Large intestine (tissue), 3 donors: Measurements from ENCODE around the gene CAPN8. TPM values are rescaled to one million over a fixed set of nuclear protein-coding genes. Genes with fewer than 3 reads are reported as not detected.

ENCODE experiments used
- DNase-seq, 2 donors: peaks; one replicate each; pipeline versions ENCODE4 v3.0.0 to v3.0.0-alpha.2; 2013
- H3K27ac ChIP-seq: one replicate; pipeline ENCODE4 v1.5.1; 2013; ENCODE audit warnings: low read length
- H3K27me3 ChIP-seq: 2 replicates; pipeline ENCODE4 v1.6.1; 2013; ENCODE audit warnings: low read length; ENCODE audit not compliant: control insufficient read depth, insufficient read depth
- H3K36me3 ChIP-seq: 2 replicates; pipeline ENCODE4 v1.6.1; 2013; ENCODE audit warnings: low read length; ENCODE audit not compliant: control insufficient read depth, insufficient read depth
- H3K4me1 ChIP-seq: one replicate; pipeline ENCODE4 v1.6.1; 2013; ENCODE audit warnings: low read length; ENCODE audit not compliant: control insufficient read depth, insufficient read depth
- H3K4me3 ChIP-seq: one replicate; pipeline ENCODE4 v1.5.1; 2013; ENCODE audit warnings: low read length
- H3K9me3 ChIP-seq: one replicate; pipeline ENCODE4 v1.6.1; 2013; ENCODE audit warnings: mild to moderate bottlenecking, low read depth, low read length, moderate library complexity; ENCODE audit not compliant: control insufficient read depth
- WGBS: methylation state at CpG from one replicate; pipeline ENCODE4 v1.1.5; 2013; ENCODE audit warnings: low lambda C conversion rate; ENCODE audit not compliant: insufficient coverage; 5-methylcytosine and 5-hydroxymethylcytosine counted together
- polyA plus RNA-seq: library from polyadenylated mRNA; unstranded; fragments of 120-200 nt; gene quantifications from one replicate; pipeline ENCODE4 v1.2.1, GENCODE V29; 2013

CAPN8 gene
- polyA plus RNA-seq, 1 donor, result 8.7 TPM

DNA sequence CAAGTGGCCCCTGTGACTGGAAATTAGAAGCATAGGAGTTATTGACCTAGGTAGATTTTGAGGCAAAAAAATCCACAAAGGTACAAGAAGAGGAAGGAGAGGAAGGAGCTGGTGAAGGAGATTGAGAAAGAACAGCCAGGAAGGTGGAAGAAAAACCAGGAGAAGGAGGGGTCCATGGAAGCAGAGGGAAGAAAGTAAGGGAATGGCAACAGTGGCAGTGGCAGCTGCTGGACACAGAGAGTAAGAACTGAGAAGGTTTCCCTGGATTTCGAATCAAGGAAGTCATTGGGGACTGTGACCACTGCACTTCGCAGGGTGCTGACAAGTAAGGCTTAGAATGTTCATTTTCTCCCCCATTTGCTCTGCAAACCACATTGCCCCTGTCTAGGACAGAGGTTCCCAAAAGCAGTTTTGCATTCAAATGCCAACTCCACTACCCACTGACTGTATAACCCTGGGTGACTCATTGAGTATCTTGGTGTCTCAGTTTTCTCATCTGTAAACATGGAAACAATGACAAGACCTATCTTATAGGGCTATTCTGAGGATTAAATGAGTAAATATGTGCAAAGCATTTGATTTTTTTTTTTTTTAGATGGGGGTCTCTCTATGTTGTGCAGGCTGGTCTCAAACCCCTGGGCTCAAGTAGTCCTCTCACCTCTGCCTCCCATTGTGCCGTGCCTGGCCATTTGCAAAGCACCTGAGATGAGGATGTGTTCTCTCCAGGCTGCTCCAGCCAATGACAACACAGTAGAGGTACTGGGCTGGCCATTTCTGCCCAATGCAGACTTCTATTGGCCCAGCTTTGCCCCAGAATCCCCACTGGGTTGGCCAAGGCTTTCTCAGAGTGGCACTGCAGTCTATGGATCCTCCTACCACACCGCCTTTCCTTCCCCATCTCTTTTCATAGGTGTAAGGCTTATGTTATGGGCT is 37.5 kb upstream of the CAPN8 start:
- no CpG with 5 or more reads among the region's 4 CpGs for WGBS
- Histone ChIP-seq H3K9me3 (no peaks in the 10 kb centered on the region), H3K4me1 (peaks cover 34% of the 10 kb centered on the region), H3K27me3 (no peaks in the 10 kb centered on the region), H3K4me3 (no peak overlapping the region), H3K27ac (no peak overlapping the region), H3K36me3 (no peaks in the 10 kb centered on the region)
- no peak for DNase-seq

DNA sequence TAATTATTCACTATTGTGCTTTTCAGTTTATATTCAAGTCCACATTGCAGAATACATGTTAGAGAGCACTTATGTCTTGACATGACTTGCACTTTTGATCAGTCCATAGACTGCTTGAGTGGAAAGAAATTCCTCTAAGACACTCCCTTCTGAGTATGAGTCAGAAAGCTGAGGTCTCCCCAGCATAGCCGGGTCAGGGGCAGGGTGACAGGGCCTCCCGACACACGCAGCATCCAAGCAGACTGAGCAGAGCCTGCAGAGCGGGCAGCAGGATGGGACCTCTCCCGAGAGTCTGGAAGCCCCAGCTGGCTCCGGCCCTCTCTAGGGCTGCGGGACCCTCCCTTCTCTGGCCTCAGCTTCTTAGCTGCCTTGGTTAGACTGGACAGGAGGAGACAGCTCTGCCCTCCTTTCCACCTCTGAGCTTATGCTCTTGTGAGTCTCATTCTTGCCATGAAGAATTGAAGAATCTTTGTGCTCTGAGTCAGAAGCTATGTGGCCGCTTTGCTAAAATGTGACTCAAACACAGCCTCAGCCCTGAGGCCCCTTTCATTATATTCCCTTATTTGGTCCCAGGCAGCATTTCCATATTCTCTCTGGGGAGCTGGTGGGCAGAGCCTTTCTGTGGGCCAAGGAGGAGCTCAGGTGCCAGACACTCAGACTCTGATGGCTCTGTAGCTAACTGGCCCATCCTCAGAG is 35.6 kb upstream of the CAPN8 start:
- Histone ChIP-seq H3K36me3 (no peaks in the 10 kb centered on the region), H3K4me3 (no peak overlapping the region), H3K27me3 (no peaks in the 10 kb centered on the region), H3K9me3 (no peaks in the 10 kb centered on the region), H3K4me1 (peaks cover 23% of the 10 kb centered on the region), H3K27ac (peak overlapping the region; percentile 88)
- DNase-seq, result peak; percentile 85 to 91
- no CpG with 5 or more reads among the region's 8 CpGs for WGBS

DNA sequence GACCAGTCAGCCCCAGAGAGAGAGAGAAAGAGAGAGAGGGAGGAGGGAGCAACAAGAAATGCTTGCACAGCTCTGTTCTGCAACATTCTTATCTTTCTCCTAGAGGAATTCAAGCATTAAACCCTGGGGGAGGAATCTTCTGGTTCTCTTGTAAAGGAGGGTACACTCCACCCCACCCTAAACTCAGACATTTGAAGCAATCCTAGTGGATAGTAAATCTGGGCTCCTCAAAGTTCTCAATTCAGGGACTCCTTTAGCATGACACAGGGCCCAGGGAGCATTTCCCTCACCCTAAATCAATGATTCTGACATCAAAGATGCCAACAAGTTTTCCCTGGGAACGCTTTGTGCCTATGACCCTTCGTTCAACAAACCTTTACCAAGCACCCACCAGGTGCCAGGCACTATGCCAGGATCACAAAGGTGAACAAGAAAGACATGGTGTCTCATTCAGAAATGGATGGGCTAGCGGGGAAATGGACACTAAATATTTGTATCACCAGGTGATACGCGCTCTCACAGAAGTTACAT is 35.0 kb upstream of the CAPN8 start:
- H3K27ac ChIP-seq, result peak overlapping the region; percentile 88
- WGBS, result no CpG with 5 or more reads among the region's 5 CpGs

GRCh38 chr1:223695941-223696340 is 30.4 kb upstream of the CAPN8 start:
- Histone ChIP-seq H3K9me3 (no peaks in the 10 kb centered on the region), H3K27me3 (no peaks in the 10 kb centered on the region), H3K27ac (no peak overlapping the region), H3K4me3 (no peak overlapping the region), H3K4me1 (peaks cover 25% of the 10 kb centered on the region), H3K36me3 (no peaks in the 10 kb centered on the region)
- no CpG with 5 or more reads among the region's 5 CpGs for WGBS
- DNase-seq, result no peak

More for the DNA sequence above, 35.0 kb upstream of the CAPN8 start:
- Histone ChIP-seq H3K4me1 (peaks cover 29% of the 10 kb centered on the region), H3K27me3 (no peaks in the 10 kb centered on the region), H3K36me3 (no peaks in the 10 kb centered on the region), H3K4me3 (no peak overlapping the region), H3K9me3 (no peaks in the 10 kb centered on the region)
- no peak for DNase-seq

- no peak overlapping the region for H3K4me3 ChIP-seq
- no CpG with 5 or more reads among the region's 8 CpGs for WGBS
- no peaks in the 10 kb centered on the region for H3K36me3 ChIP-seq
- DNase-seq, result peak in 1 of 2 donors; percentile 64
- no peaks in the 10 kb centered on the region for H3K9me3 ChIP-seq
- H3K27me3 ChIP-seq, result no peaks in the 10 kb centered on the region
- peaks cover 17% of the 10 kb centered on the region for H3K4me1 ChIP-seq
- no peak overlapping the region for H3K27ac ChIP-seq
These were observed 29.6 kb upstream of the CAPN8 start for GRCh38 chr1:223695014-223695548.

- no peak overlapping the region for H3K4me3 ChIP-seq
- H3K4me1 ChIP-seq, result peaks cover 9% of the 10 kb centered on the region
- no peak for DNase-seq
- H3K27ac ChIP-seq, result no peak overlapping the region
- no peaks in the 10 kb centered on the region for H3K36me3 ChIP-seq
- H3K9me3 ChIP-seq, result no peaks in the 10 kb centered on the region
- 92% methylated on average over 2 of the region's 4 CpGs for WGBS
- peaks cover 6% of the 10 kb centered on the region for H3K27me3 ChIP-seq
These were observed 25.6 kb upstream of the CAPN8 start for GRCh38 chr1:223691121-223691520.

DNA sequence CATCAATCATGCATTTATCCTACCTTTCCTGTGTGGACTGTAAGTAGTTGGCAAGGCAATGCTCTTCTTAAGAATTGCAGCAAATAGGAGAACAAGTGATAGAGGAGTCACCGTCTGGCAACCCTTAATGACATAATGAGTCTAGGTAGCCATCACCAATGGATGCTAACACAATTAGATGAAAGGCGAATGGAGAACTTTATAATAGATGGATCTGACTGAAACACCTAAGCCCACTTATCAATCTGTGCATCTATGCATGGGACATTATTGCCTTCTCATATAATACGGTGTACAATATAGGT is 18.9 kb upstream of the CAPN8 start:
- Histone ChIP-seq H3K36me3 (no peaks in the 10 kb centered on the region), H3K4me3 (no peak overlapping the region), H3K27me3 (peaks cover 11% of the 10 kb centered on the region), H3K4me1 (no peaks in the 10 kb centered on the region), H3K9me3 (no peaks in the 10 kb centered on the region), H3K27ac (no peak overlapping the region)
- WGBS, result no CpG with 5 or more reads among the region's 3 CpGs
- no peak for DNase-seq

DNA sequence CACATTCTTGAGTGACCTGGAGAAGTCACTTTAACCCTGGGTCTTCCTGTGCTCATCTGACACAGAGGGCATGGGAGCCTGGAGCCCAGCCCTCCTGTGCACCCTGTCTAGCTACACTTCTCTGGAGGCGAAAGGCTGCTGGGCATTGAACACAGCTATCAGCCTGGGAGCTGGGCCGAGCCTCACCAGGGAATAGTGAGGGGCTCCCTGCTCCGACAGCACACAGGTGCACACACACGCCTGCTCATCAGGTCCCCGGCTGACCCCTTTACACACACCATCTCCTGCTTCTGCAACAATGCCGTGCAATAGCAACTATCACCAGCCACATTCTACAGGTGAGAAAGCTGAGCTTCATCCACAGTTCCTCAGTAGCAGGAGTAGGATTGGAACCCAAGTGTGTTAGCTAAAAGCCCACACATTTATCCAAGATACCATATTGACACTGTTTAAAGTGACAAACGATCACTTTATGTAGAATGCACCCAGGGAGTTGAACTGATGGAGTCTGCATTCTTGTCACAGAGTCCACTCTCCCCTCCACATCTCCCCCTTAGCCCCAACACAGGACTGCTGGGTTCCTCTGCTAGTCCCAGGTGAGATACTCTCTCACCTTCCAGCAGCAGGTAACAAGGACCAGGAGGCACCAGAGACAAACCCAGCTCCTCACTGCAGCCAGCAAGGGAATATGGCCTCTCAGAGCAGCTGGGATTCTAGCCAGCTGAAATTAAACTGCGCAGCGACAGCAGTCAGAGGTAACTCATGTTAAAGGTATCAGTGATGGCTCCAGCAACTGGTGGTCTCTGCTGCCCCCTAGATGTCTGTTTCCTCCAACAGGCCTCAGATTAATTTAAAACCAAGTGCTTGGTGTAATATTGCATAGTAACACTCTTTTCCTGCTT is 18.3 kb upstream of the CAPN8 start:
- H3K27ac ChIP-seq, result no peak overlapping the region
- no peaks in the 10 kb centered on the region for H3K9me3 ChIP-seq
- peak; percentile 44 to 46 for DNase-seq
- H3K4me3 ChIP-seq, result no peak overlapping the region
- H3K4me1 ChIP-seq, result no peaks in the 10 kb centered on the region
- WGBS, result 10% methylated on average over 2 of the region's 9 CpGs
- no peaks in the 10 kb centered on the region for H3K36me3 ChIP-seq
- H3K27me3 ChIP-seq, result peaks cover 11% of the 10 kb centered on the region

DNA sequence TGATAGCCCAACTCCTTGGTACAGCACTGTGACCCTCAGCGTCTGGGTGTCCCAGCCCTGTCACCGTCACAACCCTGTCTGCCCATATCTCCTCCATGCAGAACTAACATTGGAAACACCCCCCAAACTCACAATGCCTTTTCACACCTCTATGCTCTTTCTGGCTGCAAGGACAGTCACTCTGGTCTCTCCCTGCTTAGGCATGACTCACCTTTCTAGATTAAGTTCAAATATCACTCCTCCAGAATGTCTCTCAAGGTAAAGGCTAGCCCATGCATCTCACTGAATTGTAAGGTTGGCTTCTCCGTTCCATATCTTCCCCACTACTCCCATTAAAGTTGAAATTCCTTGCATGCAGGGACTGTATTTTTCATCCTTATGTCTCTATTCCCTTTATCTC is 17.0 kb upstream of the CAPN8 start:
- H3K4me1 ChIP-seq, result no peaks in the 10 kb centered on the region

GRCh38 chr1:223680188-223680587 is 14.7 kb upstream of the CAPN8 start:
- peaks cover 3% of the 10 kb centered on the region for H3K9me3 ChIP-seq
- H3K27me3 ChIP-seq, result peaks cover 5% of the 10 kb centered on the region
- no peak for DNase-seq
- no peak overlapping the region for H3K4me3 ChIP-seq
- H3K4me1 ChIP-seq, result no peaks in the 10 kb centered on the region
- H3K36me3 ChIP-seq, result no peaks in the 10 kb centered on the region
- no CpG with 5 or more reads among the region's 2 CpGs for WGBS
- no peak overlapping the region for H3K27ac ChIP-seq

More for the DNA sequence above, 17.0 kb upstream of the CAPN8 start:
- H3K27ac ChIP-seq, result no peak overlapping the region
- DNase-seq, result no peak
- H3K4me3 ChIP-seq, result no peak overlapping the region
- no peaks in the 10 kb centered on the region for H3K36me3 ChIP-seq
- H3K27me3 ChIP-seq, result peaks cover 9% of the 10 kb centered on the region
- H3K9me3 ChIP-seq, result no peaks in the 10 kb centered on the region
- 80% methylated on average over 1 of the region's 3 CpGs for WGBS
